Chondrocyte (in vitro differentiated cells): ENCODE results near the gene TUBB6. TPM values are rescaled to one million over a fixed set of nuclear protein-coding genes. Genes with fewer than 3 reads are reported as not detected.
A peak's percentile ranks its signal among the peaks of the same experiment; 100 is the strongest.

ENCODE experiments used
- DNase-seq: peaks from one replicate; pipeline ENCODE4 v3.0.0; 2021; ENCODE audit warnings: mixed read lengths, low spot score
- H3K27ac Mint-ChIP-seq: one replicate; pipeline ENCODE4 v1.8.0; 2021; ENCODE audit warnings: mild to moderate bottlenecking, moderate library complexity, mixed read lengths; ENCODE audit not compliant: unreplicated experiment
- H3K27me3 Mint-ChIP-seq: 2 replicates; pipeline ENCODE4 v1.8.0; 2021; ENCODE audit warnings: low read depth, mixed read lengths
- H3K36me3 Mint-ChIP-seq: 2 replicates; pipeline ENCODE4 v1.8.0; 2021; ENCODE audit warnings: low read depth, mixed read lengths
- H3K4me1 Mint-ChIP-seq: 2 replicates; pipeline ENCODE4 v1.8.0; 2021; ENCODE audit warnings: low read depth, mild to moderate bottlenecking, mixed read lengths
- H3K4me3 Mint-ChIP-seq: one replicate; pipeline ENCODE4 v1.8.0; 2021; ENCODE audit warnings: mild to moderate bottlenecking, moderate library complexity, mixed read lengths; ENCODE audit not compliant: unreplicated experiment
- H3K9me3 Mint-ChIP-seq: 2 replicates; pipeline ENCODE4 v1.8.0; 2021; ENCODE audit warnings: low read depth, mixed read lengths
- total RNA-seq: library from RNA; stranded (reverse); gene quantifications from 3 replicates; pipeline ENCODE4 v1.2.1, GENCODE V29; 2021
- TF ChIP-seq, protein P1 (sequence below): fragments of 200-600 bp; sonication (generic); IDR thresholded peaks from 2 replicates; pipeline ENCODE4 v1.5.0; 2021; ENCODE audit warnings: antibody characterized with exemption, mild to moderate bottlenecking, moderate library complexity

Gene TUBB6
- total RNA-seq, 1 donor from 2014 or later = 198 TPM

DNA sequence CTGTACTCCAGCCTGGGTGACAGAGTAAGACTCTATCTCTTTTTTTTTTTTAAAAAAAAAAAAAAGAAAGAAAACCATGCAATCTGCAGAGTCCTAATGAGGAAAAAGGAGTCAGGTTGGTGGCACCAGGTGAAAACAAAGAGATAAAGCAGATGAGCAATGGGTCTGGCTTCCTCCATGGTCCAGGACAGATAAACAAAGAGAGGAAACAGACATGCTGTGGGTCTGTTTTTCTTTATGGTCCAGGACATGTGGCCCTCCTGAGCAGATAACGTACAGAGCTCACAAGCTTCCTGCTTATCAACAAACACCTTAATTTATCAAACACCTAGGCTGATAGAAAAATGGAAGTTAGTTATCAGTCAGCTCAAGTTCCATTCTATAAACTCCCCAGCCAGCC, 24.4 kb upstream of the TUBB6 start:
- TF ChIP-seq, protein P1, sequence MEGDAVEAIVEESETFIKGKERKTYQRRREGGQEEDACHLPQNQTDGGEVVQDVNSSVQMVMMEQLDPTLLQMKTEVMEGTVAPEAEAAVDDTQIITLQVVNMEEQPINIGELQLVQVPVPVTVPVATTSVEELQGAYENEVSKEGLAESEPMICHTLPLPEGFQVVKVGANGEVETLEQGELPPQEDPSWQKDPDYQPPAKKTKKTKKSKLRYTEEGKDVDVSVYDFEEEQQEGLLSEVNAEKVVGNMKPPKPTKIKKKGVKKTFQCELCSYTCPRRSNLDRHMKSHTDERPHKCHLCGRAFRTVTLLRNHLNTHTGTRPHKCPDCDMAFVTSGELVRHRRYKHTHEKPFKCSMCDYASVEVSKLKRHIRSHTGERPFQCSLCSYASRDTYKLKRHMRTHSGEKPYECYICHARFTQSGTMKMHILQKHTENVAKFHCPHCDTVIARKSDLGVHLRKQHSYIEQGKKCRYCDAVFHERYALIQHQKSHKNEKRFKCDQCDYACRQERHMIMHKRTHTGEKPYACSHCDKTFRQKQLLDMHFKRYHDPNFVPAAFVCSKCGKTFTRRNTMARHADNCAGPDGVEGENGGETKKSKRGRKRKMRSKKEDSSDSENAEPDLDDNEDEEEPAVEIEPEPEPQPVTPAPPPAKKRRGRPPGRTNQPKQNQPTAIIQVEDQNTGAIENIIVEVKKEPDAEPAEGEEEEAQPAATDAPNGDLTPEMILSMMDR = no peak

DNA sequence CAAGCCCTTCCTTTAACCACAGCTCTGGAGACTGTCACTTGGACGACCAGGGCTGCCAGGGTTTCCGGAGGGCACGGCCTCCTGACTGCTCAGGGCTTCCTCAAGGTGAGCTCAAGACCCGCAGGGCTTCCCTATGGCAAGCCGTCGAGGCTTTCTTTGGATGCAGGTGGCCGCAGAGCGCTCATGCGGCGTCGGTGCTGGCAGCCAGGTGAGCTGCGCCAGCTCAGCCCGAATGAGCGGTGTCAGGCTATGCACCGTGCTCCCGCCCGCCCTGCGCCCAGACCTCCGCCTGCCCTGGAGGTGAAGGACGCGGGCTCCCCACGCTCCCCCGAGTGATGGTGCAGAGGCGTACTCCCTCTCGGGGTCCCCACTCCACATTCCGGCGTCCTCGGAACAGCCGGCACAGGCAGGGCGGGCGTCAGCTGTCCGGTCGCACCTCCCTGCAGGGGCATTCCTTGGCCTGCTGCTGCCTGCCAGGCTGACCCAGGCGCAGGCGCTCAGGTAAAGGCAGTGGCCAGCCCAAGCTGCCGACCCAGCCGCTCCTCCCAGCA, 20.8 kb upstream of the TUBB6 start:
- no peak overlapping the region for H3K27ac Mint-ChIP-seq
- H3K4me3 Mint-ChIP-seq = peak overlapping the region; percentile 83
- peak; percentile 91 for DNase-seq

More for the DNA sequence above, 24.4 kb upstream of the TUBB6 start:
- no peak for DNase-seq
- Mint-ChIP-seq H3K4me1 (peaks cover 54% of the 10 kb centered on the region), H3K36me3 (no peaks in the 10 kb centered on the region), H3K27ac (no peak overlapping the region), H3K9me3 (no peaks in the 10 kb centered on the region), H3K27me3 (no peaks in the 10 kb centered on the region), H3K4me3 (no peak overlapping the region)

DNA sequence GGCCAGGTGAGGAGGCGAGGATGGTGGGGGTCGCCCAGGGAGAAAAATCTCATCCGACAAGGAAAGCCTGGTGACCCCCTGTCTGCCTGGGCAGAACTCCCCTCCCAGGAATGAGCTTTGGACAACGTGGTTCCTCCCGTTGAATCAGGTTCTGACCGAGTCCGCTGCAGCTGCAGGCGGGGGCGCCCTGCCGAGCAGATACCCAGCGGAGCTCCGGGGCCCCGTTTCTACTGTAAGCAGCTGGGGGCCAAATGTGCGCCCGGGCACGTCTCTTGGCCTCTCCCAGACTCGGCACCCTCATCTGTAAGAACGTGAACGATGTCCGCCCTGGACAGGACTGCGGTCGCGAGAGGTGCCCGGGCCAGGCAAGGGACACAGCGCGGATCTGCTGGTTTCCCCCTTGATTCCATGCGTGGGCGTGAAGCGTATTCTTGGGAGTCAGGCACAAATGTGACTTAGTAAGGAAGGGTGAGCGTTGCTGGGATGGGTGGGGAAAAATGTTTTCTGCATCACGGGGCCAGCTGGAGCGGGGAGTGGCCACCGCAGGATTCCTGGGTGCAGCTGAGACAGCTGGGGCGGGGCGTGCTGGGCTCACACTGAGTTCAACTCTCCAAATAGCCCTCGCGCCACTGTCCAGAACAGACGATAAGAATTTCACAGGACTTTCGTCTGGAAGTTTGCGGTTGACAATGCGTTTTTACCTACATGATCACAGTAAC, 20.2 kb upstream of the TUBB6 start:
- no peaks in the 10 kb centered on the region for H3K9me3 Mint-ChIP-seq
- TF ChIP-seq, protein P1 = peak; percentile 40
- H3K36me3 Mint-ChIP-seq = no peaks in the 10 kb centered on the region
- peak; percentile 91 for DNase-seq
- H3K4me1 Mint-ChIP-seq = peaks cover 23% of the 10 kb centered on the region
- H3K27me3 Mint-ChIP-seq = no peaks in the 10 kb centered on the region
- H3K27ac Mint-ChIP-seq = peak overlapping the region; percentile 95
- peak overlapping the region; percentile 83 for H3K4me3 Mint-ChIP-seq

More for the DNA sequence above, 20.8 kb upstream of the TUBB6 start:
- TF ChIP-seq, protein P1 = no peak
- H3K27me3 Mint-ChIP-seq = no peaks in the 10 kb centered on the region
- H3K4me1 Mint-ChIP-seq = peaks cover 30% of the 10 kb centered on the region
- no peaks in the 10 kb centered on the region for H3K9me3 Mint-ChIP-seq
- H3K36me3 Mint-ChIP-seq = no peaks in the 10 kb centered on the region

DNA sequence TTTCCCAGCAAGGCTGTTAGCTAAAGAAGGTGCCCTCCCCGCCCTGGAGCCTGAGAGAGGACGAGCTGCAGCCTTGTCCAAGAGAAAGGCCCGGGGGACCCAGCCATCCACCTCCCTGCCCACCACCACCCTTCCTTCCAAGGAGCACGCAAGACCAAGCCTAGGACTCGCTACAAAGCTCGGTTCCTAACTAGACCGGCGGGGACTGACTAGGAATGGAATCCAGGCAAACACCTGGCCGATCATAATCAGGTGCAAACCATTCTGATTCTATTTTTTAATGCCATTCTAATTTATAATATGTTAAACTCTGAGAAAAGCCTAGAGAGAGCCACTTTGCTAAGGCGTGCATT, 19.7 kb upstream of the TUBB6 start:
- Mint-ChIP-seq H3K27me3 (no peaks in the 10 kb centered on the region), H3K4me3 (peak overlapping the region; percentile 83), H3K9me3 (no peaks in the 10 kb centered on the region), H3K4me1 (peaks cover 18% of the 10 kb centered on the region), H3K36me3 (no peaks in the 10 kb centered on the region), H3K27ac (peak overlapping the region; percentile 95)
- no peak for DNase-seq
- TF ChIP-seq, protein P1 = no peak

DNA sequence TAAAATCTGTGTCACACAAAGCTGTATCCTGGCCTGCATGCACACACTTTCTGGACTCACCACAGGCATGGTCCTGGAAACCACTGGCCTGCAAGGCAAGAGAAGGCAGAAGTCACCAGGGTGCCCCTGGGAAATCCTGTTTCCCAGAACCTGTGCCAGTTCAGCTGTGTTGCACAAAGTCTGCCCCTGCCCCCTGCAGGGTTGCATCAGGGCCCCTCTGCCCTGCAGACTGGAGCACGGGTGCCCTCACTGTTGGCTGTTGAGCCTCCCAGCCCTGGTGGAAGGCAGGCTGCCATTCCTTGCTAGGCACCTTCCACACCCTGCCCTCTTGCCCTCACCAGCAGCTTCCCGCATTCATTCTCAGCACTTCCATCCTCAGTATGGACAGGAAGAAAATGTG, 18.0 kb upstream of the TUBB6 start:
- DNase-seq = peak; percentile 79
- Mint-ChIP-seq H3K4me3 (no peak overlapping the region), H3K9me3 (no peaks in the 10 kb centered on the region), H3K27me3 (no peaks in the 10 kb centered on the region), H3K27ac (no peak overlapping the region), H3K4me1 (peaks cover 18% of the 10 kb centered on the region), H3K36me3 (no peaks in the 10 kb centered on the region)
- TF ChIP-seq, protein P1 = no peak
